Activated CD4-positive, alpha-beta T cell treated with anti-CD3 and anti-CD28 coated beads, Interleukin-2, amount 50 U/mL, for 1 hour (primary cell): Measurements from ENCODE around the gene PLSCR4.
A peak's percentile ranks its signal among the peaks of the same experiment; 100 is the strongest.
"Not testable (repeated sequence)": the region's sequence is repeated elsewhere in the genome, so short reads cannot be mapped to it uniquely, and the experiment has no call there.

ENCODE experiments used
- DNase-seq: peaks from one replicate; pipeline ENCODE4 v3.0.0-alpha.2; 2020

Gene PLSCR4

DNA sequence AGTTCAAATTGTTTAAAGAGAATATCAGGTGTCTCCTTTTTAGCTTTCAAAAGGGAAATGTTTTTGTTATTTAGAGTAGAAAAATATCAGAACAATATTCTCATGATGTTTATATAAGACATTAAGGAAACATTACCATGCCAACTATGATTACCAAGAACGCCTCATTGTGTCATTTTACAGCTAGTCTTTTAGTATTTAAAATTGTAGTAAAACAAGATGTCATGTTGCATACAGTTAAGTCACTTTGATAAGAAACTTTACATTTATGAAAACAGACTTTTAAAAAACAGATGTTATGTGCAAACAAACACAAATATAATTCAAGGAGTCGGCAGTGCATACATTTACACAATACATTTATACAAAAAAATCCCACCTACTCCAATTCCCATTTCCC is 4.4 kb downstream of the PLSCR4 start:
- no peak for DNase-seq

DNA sequence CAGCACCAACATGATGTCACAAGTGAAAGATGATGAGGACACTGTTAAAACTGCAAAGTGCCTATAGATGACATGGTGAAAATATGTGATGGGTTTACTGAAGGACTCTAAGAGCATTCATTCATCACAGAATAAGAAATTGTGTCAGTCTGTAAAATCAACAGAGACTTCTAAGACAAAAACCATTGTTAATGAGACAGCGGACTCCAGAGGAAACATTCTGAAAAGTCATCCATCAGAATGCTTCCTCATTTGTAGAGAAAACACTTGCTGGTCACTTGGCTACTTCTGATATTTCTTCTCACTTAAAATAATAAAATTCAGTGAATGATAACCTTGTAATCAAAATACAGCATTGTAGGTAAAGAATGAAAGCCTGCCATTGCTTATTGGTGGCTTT is 7.3 kb downstream of the PLSCR4 start:
- no peak for DNase-seq

DNA sequence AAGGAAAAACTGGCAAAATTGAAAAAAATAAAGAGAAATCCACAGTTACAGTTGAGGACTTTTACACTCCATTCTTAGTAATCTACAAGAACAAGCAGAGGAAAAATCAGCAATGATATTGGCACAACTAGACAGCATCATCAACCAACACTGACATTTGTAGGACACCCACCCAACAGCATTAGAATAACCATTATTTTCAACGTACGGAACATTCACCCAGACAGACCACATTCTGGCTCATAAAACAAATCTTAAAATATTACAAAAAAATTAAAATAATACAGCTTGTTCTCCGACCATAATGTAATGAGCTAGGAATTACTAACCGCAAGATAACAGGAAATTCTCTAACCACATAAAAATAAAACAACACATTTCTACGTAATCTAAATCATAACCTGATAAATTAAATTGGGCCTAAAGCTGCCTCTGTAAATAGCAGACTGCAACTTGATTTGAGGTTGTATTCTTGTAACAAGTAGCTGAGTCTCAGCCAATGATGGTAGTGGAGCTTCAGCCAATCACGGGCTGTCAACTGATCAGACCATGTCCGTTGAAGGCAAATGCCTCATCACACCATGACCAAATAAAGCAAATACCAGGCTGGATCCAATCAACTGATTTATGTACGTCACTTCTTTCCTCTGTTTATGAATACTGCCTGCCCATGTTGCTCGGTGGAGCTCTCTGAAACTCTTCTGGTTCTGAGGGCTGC is 9.2 kb downstream of the PLSCR4 start:
- no peak for DNase-seq

DNA sequence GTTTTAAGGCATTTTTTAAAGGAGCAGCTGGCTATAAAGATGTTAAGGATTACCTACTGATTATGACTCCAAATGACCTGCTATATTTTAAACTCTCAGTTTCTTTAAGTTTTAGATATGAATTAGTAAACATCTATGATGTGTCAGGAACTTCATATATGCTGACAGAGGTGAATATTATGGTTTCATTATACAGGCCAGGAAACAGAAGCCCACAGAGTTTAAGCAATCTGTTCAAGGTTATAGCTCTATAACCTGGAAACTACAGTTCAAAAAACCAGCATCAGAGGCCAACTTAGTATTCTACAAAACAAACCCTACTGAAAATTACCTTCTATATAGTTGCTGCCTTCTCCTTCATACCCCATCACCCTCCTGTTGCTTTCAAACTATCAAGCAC is 17.4 kb downstream of the PLSCR4 start:
- no peak for DNase-seq

DNA sequence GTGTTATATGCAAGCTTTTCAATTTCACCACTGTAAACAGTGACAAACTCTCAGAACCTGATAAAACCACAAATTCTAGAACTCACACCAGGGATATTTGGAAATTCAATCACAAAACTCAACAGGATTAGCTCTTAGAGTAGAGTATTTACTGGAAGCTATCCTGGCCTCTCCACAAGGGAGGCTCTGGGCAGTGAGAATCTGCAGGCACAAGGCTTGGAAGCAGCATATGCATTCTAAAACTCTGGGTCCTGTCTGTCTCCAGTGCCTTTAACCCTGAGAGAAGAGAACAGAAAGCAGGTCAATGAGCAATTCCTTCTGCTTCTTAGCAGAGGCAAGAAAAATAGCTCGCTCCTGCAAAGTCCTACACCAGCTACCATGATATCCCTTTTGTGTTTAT is 23.4 kb downstream of the PLSCR4 start:
- no peak for DNase-seq

DNA sequence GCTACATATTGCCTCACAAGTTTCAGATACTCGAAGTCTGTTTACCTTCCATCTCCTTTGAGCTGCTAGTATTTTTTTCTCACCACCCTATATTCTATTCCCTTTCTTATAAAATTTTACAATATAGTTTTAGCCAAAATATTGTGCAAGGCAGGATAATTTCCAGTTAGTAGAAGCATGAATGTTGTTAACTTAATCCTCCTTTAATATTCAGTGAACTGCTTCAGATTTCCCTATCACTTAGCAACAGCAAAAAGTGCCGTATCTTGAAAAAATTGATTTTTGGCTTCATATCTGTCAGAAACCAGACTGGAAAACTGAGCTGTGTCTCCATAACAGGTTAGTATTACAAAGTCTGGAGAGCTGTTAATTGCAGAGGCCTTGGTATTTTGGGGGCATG is 24.0 kb downstream of the PLSCR4 start:
- DNase-seq = no peak

DNA sequence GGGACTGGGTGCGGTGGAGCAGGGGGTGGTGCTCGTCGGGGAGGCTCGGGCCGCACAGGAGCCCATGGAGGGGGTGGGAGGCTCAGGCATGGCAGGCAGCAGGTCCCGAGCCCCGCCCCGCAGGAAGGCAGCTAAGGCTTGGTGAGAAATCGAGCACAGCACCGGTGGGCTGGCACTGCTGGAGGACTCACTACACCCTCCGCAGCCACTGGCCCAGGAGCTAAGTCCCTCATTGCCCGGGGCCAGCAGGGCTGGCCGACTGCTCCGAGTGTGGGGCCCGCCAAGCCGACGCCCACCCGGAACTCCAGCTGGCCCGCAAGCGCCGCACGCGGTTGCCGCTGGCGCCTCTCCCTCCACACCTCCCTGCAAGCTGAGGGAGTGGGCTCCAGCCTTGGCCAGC is 25.4 kb downstream of the PLSCR4 start:
- DNase-seq = not testable (repeated sequence)

DNA sequence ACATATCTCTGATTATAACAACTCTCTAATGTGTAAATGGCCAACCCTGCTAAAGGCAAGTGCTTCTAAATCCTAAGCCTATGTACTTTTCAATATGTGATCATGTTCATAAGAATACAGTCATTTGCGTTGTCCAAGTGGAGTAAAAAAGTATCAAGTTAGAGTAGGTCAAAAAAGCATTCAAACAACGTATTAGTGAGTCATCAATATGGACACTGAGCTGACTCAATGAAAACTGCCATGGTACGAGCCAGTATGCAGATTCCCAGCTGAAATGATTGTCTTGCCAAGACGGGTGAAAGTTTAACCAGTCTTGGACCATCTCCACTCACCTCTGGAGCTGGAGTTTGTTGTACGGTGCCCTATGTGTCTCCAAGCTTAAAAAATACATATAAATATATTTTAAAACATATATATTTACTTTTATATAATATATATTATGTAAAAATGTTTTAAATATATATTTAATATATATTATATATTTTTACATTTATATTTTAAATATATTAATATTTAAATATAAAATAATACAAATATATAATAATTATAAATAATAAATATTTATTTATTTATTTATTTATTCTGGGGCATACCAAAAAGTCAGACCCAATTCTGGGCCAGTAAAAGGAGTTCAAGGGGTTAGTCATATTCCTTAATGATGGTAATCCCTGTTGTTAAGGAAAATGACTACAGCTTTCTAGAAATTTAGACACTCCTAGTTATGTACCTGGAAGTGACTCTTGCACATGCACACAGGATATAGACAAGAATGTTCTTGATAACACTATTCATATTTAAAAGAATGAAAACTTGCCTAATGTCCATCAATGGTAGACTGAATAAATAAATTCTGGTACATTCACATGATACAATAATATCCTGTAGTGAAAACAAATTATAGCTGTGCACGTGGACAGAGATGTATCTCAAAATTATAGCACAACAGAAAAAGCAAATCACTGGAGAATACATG is 27.2 kb downstream of the PLSCR4 start:
- no peak for DNase-seq

DNA sequence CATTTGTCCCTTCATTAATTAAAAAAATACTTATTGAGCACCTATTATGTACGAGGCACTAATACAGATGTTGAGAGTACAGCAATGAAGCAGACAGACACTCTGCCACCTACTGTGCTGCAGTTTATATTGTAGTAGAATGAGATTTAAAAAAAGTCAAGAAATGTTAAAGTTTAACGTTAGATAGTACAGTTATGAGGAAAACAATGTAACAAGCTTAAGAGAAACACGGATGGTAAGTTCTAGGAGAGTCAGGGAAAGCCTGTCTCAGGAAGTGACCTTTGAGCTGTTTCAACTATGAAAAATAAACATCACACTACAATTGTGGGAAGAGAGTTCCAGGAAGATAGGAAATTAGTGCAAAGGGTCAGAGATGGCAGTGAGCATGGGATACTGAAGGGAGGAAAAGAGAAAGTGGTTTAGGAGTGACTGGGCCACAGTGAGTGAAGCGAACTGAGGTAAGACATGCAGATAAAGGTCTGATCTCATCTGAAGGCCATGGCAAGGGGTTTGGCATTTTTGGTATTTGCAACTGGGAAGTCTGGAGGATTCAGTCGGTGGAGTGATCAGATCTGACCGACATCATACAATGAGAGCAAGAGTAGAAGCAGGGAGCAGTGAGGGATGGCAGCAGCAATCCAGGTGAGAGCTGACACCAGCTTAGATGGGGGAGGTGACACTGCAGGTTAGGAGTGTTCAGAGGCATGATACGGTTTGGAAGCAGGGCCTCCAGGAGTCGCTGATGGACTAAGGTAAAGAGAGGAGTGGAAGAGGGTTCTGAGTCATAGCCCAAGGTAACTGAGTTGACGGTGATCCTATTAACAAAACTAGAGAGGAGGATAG is 28.5 kb downstream of the PLSCR4 start:
- DNase-seq = no peak

DNA sequence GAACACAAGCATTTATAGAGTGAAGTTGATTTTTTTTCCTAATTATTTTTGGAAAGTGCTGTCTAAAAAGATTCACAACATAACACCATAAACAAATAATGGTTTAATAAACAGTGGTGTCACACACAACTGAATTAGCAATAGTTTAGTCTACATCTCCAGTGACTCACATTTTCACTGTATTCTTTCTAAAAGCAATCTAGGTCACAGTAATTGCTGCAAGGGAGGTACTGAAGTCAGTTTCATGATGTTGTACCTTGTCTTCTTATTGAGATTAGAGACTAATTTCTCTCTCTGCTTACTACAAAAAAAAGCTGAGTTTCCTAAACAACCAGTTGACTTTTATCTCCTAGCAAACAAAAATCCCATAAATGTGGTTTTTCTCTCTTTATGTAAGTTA is 29.6 kb downstream of the PLSCR4 start:
- DNase-seq = no peak

DNA sequence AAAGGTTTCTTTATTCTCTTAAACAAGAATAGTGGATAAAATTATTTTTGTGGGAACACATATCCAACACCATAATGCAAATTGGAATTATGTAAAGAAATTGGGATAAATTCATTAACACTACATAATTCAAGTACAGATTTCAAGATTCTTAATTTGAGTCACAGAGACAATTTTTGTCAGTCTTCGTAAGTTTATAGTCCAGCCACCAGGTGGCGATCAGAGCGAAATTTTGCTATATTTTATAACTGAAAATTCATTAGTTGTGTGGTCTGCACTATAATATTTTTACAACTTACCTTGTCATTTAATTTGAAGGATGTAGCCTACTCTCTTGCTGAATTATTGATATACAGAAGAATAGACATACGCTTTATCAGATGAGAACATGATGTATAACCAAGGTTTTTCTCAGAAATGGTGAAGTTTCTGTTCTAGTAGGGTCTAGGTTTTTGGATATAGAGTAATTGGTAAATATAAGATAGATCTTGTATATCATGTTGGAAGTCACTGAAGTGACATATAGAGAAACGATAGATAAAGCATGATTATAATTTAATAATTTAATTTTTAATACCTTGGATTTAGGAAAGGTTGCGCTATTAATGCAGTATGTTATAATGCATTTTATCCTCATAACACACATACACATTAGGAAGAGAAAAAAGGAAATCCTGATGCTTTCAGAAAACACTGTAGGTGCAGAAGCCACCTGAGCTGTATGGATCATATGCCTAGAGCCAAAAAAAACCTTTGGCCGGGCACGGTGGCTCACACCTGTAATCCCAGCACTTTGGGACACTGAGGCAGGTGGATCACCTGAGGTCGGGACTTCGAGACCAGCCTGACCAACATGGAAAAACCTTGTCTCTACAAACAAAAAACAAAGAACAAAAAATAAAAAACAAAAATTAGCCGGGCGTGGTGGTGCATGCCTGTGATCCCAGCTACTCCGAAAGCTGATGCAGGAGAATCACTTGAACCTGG is 31.7 kb downstream of the PLSCR4 start:
- peak; percentile 32 for DNase-seq

DNA sequence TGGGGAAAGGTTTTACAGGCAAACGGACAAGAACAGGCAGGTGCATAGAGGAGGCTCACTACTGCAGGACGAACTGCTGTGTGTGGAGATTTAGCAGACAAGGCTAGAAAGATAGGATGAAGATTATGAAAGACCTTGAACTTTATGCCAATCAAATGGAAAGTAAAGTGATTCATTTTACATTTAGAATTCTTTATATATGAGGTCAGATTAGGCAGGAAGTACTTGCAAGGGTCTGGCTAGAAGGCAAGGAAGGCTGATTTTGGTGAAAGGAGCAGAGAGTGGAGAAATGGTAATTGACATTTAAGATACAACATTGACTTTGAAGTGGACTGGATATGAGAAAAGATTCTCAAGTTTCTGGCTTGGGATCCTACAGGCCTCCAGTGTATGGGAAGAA is 33.6 kb downstream of the PLSCR4 start:
- no peak for DNase-seq

DNA sequence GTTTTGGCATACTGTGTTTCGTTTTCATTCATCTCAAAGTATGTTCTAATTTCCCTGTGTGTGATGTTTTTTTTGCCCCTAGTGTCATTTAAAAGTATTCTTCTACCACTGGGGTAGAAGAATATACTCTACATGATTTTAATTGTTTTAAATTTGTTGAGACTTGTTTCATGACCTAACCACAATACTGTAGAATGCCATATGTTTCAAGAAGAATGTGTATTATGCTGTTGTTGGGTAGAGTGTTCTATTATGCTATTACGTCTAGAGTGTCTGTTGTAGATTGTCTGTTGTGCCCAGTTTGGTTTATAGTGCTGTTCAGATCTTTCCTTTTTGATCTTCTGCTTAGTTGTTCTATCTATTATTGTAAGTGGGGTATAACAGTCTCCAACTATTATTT is 36.4 kb downstream of the PLSCR4 start:
- no peak for DNase-seq

DNA sequence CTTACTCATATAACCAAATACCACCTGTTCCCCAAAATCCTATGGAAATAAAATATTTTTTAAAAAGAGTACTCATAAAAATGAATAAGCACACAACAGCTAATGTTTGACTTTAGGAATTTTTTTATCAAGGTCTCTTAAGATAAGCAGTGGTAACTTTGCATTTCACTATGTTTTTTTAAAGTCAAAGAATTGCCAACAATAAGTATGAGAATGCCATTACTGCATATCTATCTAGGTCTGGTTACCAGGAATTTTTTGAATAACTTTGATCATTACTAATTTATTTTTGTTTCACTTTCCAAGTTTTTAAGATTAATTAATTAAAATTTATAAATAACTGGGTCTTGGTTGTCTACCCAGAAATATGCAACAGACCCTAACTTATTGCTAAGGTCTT is 41.5 kb downstream of the PLSCR4 start:
- no peak for DNase-seq

DNA sequence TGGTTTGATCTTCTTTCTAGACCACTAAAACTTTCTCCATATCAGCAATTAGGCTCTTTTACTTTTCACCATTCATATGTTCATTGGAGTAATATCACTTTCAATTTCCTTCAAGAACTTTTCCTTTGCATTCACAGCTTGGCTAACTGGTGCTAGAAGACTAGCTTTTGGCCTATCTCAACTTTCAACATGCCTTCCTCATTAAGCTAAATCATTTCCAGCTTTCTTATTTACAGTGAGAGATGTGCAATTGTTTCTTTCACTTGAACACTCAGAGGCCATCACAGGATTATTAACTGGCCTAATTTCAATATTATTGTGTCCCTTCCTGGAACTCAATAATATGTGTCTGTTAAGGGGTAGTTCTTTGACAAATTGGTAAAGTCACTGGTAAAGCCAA is 47.1 kb downstream of the PLSCR4 start:
- no peak for DNase-seq

DNA sequence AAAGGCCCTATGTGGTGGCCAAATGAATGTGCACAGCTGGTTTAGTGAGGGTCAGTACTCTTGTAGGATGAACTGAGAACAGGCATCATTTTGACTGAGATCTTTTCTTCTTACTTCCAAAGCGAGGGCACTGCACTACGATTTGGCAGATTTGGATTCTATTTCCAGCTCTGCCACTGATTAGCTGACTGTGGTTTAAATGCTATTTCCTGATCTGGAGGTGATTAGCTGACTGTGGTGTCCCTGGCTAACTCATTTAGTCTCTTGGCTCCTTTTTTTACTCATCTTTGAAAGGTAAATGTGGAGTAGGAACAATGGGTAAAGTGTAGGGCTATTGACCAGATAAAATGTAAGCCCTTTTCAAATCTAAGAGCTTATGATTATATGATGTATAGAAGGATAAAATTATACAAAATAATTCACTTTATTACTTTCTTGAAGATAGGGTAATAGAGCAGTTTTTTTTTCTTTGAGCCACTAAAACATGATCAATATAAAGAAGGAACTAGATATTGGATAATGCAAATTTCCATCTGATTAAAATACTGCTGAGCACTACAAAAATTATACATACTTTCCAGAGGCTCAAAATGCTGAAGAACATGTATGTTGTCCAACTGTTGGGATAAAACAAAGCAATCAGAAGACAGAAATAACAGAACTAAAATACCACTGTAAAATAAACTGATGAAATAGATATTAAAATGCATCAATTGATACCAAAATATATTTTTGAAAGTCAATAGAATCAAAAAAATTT is 50.3 kb downstream of the PLSCR4 start:
- DNase-seq = no peak

DNA sequence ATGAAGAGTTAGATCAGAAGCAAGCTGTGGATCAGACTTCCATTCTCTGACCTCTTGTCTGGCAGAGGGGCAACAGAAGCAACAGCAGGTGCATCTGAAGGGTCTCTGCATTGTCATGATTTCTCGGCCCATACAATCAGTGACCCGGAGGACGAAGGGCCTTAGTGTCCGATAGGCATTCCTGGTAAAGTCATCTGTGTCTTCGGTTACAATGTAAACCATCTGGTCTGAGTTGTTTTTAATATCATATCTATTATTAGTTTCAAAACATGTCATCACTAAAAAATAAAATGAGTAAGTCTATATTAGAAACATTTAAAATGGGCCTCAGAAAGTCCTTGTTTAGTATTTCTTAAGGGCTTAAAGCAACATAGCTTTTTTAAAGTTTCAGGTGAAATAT is 51.1 kb downstream of the PLSCR4 start:
- no peak for DNase-seq

DNA sequence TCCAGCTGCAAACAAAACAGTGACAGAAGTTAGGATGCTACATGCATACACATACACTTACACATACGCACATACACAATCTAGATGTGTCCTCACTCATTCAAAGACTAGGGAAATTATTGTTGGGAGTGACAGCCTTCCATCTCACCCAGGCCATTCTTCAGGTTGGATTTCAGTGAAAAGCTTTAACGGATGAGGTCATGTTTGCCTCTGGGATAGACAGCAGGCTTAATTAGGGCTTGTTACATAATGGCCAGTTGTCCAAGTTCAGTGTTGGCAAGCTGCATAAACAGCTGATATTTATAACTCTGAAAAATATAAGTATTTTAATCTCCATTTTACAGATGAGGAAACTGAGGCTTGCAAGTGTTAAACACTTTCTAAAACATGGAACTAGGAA is 54.1 kb downstream of the PLSCR4 start:
- DNase-seq = no peak

DNA sequence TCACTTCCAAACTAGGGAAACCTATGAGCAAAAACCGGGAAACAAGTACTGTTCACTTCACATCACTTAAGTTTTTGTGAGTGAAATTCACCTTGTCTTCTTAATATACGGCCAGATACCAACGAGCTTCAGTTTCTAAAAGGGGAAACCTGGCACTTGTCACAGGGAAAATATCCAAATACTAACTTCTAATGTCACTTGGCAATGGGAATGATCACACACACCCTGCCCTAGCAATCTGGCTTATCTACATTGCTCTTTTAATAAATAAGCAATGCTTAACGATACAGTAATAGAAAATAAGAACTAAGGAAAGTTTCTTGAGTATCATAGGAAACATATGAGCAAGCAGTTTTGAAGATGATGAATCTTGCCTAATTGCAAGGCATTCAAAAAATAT is 55.3 kb downstream of the PLSCR4 start:
- no peak for DNase-seq

DNA sequence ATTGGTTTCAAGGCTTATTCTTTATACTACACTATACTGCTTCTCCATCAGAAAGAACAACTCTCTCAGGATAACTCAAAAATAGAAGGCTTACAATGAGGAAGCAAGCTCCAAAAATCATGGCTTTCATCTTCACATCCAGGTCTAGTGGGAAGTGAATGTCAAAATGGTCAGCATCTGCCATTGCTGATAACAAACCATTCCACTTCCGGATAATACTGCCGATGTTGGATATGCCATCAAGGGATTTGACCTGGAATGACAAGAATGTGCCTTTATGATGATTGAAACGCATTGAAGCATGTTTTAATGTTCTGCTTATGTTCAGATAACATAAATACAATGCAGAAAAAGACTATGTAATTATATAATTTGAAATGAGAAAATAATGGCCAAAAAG is 55.9 kb downstream of the PLSCR4 start:
- no peak for DNase-seq

DNA sequence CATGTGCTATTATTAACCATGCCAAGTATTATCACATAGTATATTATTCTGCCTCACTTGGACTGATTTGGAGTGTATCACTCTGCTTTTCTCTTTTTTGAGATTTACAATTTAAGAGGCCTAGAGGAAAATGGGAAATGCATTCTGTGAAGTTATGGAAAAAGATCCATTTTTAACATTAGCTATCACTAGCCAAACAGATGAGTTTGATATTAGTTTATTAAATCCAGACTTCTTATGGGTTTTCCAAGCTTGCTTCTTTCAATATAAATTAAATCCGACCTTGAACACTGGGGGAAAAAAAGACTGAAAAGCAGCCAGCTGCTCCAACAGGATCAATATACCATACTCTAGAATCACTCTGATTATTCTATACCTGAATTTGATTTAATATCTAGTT is 59.9 kb downstream of the PLSCR4 start:
- no peak for DNase-seq
